OCI-LY1 (cell line): ENCODE results near the gene RNF175.

Source experiments
- H2AFZ ChIP-seq: fragments of 200-600 bp; sonication (generic), shearing (Covaris generic); 2 replicates; pipeline ENCODE4 v1.6.0; 2014; ENCODE audit warnings: antibody characterized with exemption, mild to moderate bottlenecking, low read length
- H3F3A ChIP-seq: fragments of 200-600 bp; sonication (generic), shearing (Covaris generic); 2 replicates; pipeline ENCODE4 v1.6.0; 2014; ENCODE audit warnings: mild to moderate bottlenecking, antibody characterized with exemption, low read length, moderate library complexity; ENCODE audit not compliant: insufficient read depth
- H3K27ac ChIP-seq: fragments of 200-600 bp; sonication (generic); 2 replicates; pipeline ENCODE4 v1.5.1; 2014; ENCODE audit warnings: low read length, mixed run types, mild to moderate bottlenecking, low read depth; ENCODE audit not compliant: poor library complexity, severe bottlenecking
- H3K27me3 ChIP-seq: fragments of 200-600 bp; sonication (generic); 2 replicates; pipeline ENCODE4 v1.6.0; 2014; ENCODE audit warnings: antibody characterized with exemption, mild to moderate bottlenecking, low read length, moderate library complexity; ENCODE audit not compliant: insufficient read depth
- H3K36me3 ChIP-seq: fragments of 200-600 bp; sonication (generic); 2 replicates; pipeline ENCODE4 v1.6.1; 2014; ENCODE audit warnings: mild to moderate bottlenecking, antibody characterized with exemption, low read length, moderate library complexity, mixed read lengths; ENCODE audit not compliant: insufficient read depth
- H3K4me1 ChIP-seq: fragments of 200-600 bp; sonication (generic); 2 replicates; pipeline ENCODE4 v1.5.1; 2014; ENCODE audit warnings: mild to moderate bottlenecking, low read length, moderate library complexity; ENCODE audit not compliant: insufficient read depth, severe bottlenecking
- H3K4me2 ChIP-seq: fragments of 200-600 bp; sonication (generic), shearing (Covaris generic); 2 replicates; pipeline ENCODE4 v1.6.1; 2014; ENCODE audit warnings: low read length
- H3K4me3 ChIP-seq: fragments of 200-600 bp; sonication (generic); 2 replicates; pipeline ENCODE4 v1.5.1; 2014; ENCODE audit warnings: low read length, low read depth, mild to moderate bottlenecking, mixed read lengths; ENCODE audit not compliant: poor library complexity, severe bottlenecking
- H3K79me2 ChIP-seq: fragments of 200-600 bp; shearing (Covaris generic); 2 replicates; pipeline ENCODE4 v1.6.1; 2016; ENCODE audit warnings: mixed run types, low read length, mixed read lengths; ENCODE audit not compliant: insufficient read depth
- H3K9ac ChIP-seq: fragments of 200-600 bp; sonication (generic), shearing (Covaris generic); 2 replicates; pipeline ENCODE4 v1.6.1; 2014; ENCODE audit warnings: mild to moderate bottlenecking, low read length, mixed read lengths
- H3K9me2 ChIP-seq: fragments of 200-600 bp; sonication (generic), shearing (Covaris generic); 2 replicates; pipeline ENCODE4 v1.6.1; 2014; ENCODE audit warnings: low read depth, mild to moderate bottlenecking, low read length, mixed read lengths
- H3K9me3 ChIP-seq: fragments of 200-600 bp; shearing (Covaris generic); 2 replicates; pipeline ENCODE4 v1.6.1; 2014; ENCODE audit warnings: low read length, mixed read lengths
- H4K20me1 ChIP-seq: fragments of 200-600 bp; sonication (generic), shearing (Covaris generic); 2 replicates; pipeline ENCODE4 v1.6.0; 2016; ENCODE audit warnings: mild to moderate bottlenecking, low read length; ENCODE audit not compliant: insufficient read depth
- CTCF ChIP-seq: fragments of 200-600 bp; sonication (generic), shearing (Covaris generic); IDR thresholded peaks from 2 replicates; pipeline ENCODE4 v1.5.1; 2017; ENCODE audit warnings: mild to moderate bottlenecking, antibody characterized with exemption, low read length, moderate library complexity, mixed read lengths
- EZH2 ChIP-seq: fragments of 200-600 bp; sonication (generic), shearing (Covaris generic); IDR thresholded peaks from 2 replicates; pipeline ENCODE4 v1.8.0; 2017; ENCODE audit warnings: borderline replicate concordance, mixed run types, mild to moderate bottlenecking, antibody characterized with exemption, low read length, moderate library complexity, mixed read lengths

The RNF175 gene

GRCh38 chr4:153706519-153706918, 53.3 kb downstream of the RNF175 start:
- no peaks in the 10 kb centered on the region for H3K27me3 ChIP-seq
- H3K4me1 ChIP-seq: peaks cover 6% of the 10 kb centered on the region
- no peaks in the 10 kb centered on the region for H4K20me1 ChIP-seq
- no peaks in the 10 kb centered on the region for H3K9me3 ChIP-seq
- H3F3A ChIP-seq: no peaks in the 10 kb centered on the region
- H3K4me2 ChIP-seq: no peak overlapping the region
- TF ChIP-seq EZH2 (no peak), CTCF (no peak)
- no peak overlapping the region for H3K9ac ChIP-seq
- H3K9me2 ChIP-seq: no peaks in the 10 kb centered on the region
- H3K79me2 ChIP-seq: no peaks in the 10 kb centered on the region
- H2AFZ ChIP-seq: no peak overlapping the region
- no peak overlapping the region for H3K4me3 ChIP-seq
- no peaks in the 10 kb centered on the region for H3K36me3 ChIP-seq
- no peak overlapping the region for H3K27ac ChIP-seq

- no peaks in the 10 kb centered on the region for H3K36me3 ChIP-seq
- H3K27me3 ChIP-seq: no peaks in the 10 kb centered on the region
- no peaks in the 10 kb centered on the region for H3F3A ChIP-seq
- H3K9ac ChIP-seq: no peak overlapping the region
- H3K4me2 ChIP-seq: no peak overlapping the region
- TF ChIP-seq CTCF: no peak
- no peaks in the 10 kb centered on the region for H3K9me3 ChIP-seq
- H3K79me2 ChIP-seq: no peaks in the 10 kb centered on the region
- H3K27ac ChIP-seq: no peak overlapping the region
- H3K4me3 ChIP-seq: no peak overlapping the region
- no peaks in the 10 kb centered on the region for H4K20me1 ChIP-seq
- no peak overlapping the region for H2AFZ ChIP-seq
- H3K9me2 ChIP-seq: no peaks in the 10 kb centered on the region
- peaks cover 6% of the 10 kb centered on the region for H3K4me1 ChIP-seq
These were observed 53.9 kb downstream of the RNF175 start for GRCh38 chr4:153705743-153706468.

- no peaks in the 10 kb centered on the region for H4K20me1 ChIP-seq
- no peaks in the 10 kb centered on the region for H3F3A ChIP-seq
- no peak overlapping the region for H3K4me3 ChIP-seq
- H3K9me3 ChIP-seq: no peaks in the 10 kb centered on the region
- no peaks in the 10 kb centered on the region for H3K27me3 ChIP-seq
- no peak overlapping the region for H3K4me2 ChIP-seq
- no peaks in the 10 kb centered on the region for H3K79me2 ChIP-seq
- H3K4me1 ChIP-seq: peaks cover 6% of the 10 kb centered on the region
- TF ChIP-seq CTCF: no peak
- no peak for TF ChIP-seq EZH2
- no peak overlapping the region for H3K27ac ChIP-seq
- H3K9ac ChIP-seq: no peak overlapping the region
- H2AFZ ChIP-seq: no peak overlapping the region
- no peaks in the 10 kb centered on the region for H3K9me2 ChIP-seq
- H3K36me3 ChIP-seq: no peaks in the 10 kb centered on the region
These were observed 55.3 kb downstream of the RNF175 start for GRCh38 chr4:153704522-153704921.
